HepG2 (cell line): ENCODE results near the gene DDX1. TPM values are rescaled to one million over a fixed set of nuclear protein-coding genes. Genes with fewer than 3 reads are reported as not detected.

Experiments
- AKAP8 ChIP-seq: sonication (generic); formaldehyde crosslinking; IDR thresholded peaks from 2 replicates; pipeline ENCODE4 v1.5.1; 2020; ENCODE audit warnings: mild to moderate bottlenecking, missing genetic modification reagents
- CBFB ChIP-seq: sonication (generic); formaldehyde crosslinking; IDR thresholded peaks from 2 replicates; pipeline ENCODE4 v1.4.0; 2020; ENCODE audit warnings: missing genetic modification reagents
- CEBPG ChIP-seq: IDR thresholded peaks from 2 replicates; pipeline ENCODE4 v1.6.1; 2016
- ELF1 ChIP-seq: sonication (generic); formaldehyde crosslinking; IDR thresholded peaks from 2 replicates; pipeline ENCODE4 v1.4.0; 2020; ENCODE audit warnings: missing genetic modification reagents
- GZF1 ChIP-seq: sonication (generic); formaldehyde crosslinking; IDR thresholded peaks from 2 replicates; pipeline ENCODE4 v1.5.1; 2020; ENCODE audit warnings: mild to moderate bottlenecking, missing genetic modification reagents
- HIVEP1 ChIP-seq: sonication (generic); formaldehyde crosslinking; IDR thresholded peaks from 2 replicates; pipeline ENCODE4 v1.4.0; 2020; ENCODE audit warnings: mild to moderate bottlenecking, missing genetic modification reagents
- ISL2 ChIP-seq: sonication (generic); formaldehyde crosslinking; IDR thresholded peaks from 2 replicates; pipeline ENCODE4 v1.5.0; 2020; ENCODE audit warnings: missing genetic modification reagents
- MED13 ChIP-seq: sonication (generic); formaldehyde crosslinking; IDR thresholded peaks from 2 replicates; pipeline ENCODE4 v1.5.0; 2020; ENCODE audit warnings: missing genetic modification reagents
- NR3C1 ChIP-seq: sonication (generic); formaldehyde crosslinking; IDR thresholded peaks from 2 replicates; pipeline ENCODE4 v1.4.0; 2020; ENCODE audit warnings: missing genetic modification reagents
- PRPF4 ChIP-seq: fragments of 200-400 bp; formaldehyde crosslinking; IDR thresholded peaks from 2 replicates; pipeline ENCODE4 v1.6.1; 2016; ENCODE audit warnings: low read length, low read depth; ENCODE audit not compliant: poor library complexity, severe bottlenecking
- TBL1XR1 ChIP-seq: fragments of 150-350 bp; IDR thresholded peaks from 2 replicates; pipeline ENCODE4 v1.6.1; 2014; ENCODE audit warnings: borderline replicate concordance, low read length; ENCODE audit not compliant: partially characterized antibody
- ZFP82 ChIP-seq: sonication (generic); formaldehyde crosslinking; IDR thresholded peaks from 2 replicates; pipeline ENCODE4 v1.5.1; 2020; ENCODE audit warnings: mild to moderate bottlenecking, missing genetic modification reagents, borderline replicate concordance
- ZNF136 ChIP-seq: sonication (generic); formaldehyde crosslinking; IDR thresholded peaks from 2 replicates; pipeline ENCODE4 v1.8.1; 2022; ENCODE audit warnings: low read depth, mild to moderate bottlenecking, moderate library complexity, missing genetic modification reagents
- ZNF367 ChIP-seq: sonication (generic); formaldehyde crosslinking; IDR thresholded peaks from 2 replicates; pipeline ENCODE4 v1.4.0; 2020; ENCODE audit warnings: missing genetic modification reagents, borderline replicate concordance
- ZNF772 ChIP-seq: sonication (generic); formaldehyde crosslinking; IDR thresholded peaks from 2 replicates; pipeline ENCODE4 v1.5.0; 2020; ENCODE audit warnings: mild to moderate bottlenecking, missing genetic modification reagents
- ZNF83 ChIP-seq: sonication (generic); formaldehyde crosslinking; IDR thresholded peaks from 2 replicates; pipeline ENCODE4 v1.4.0; 2020; ENCODE audit warnings: missing genetic modification reagents, mild to moderate bottlenecking, borderline replicate concordance
- polyA plus RNA-seq, 8 experiments: library from polyadenylated mRNA; depleted of rRNA in 3 of 8; stranded (reverse) in 7 of 8; unstranded in 1 of 8; fragments of >200 nt; fragmentation: Illumina TruSeq in 4 of 8; extraction: Trizol in 4 of 8; gene quantifications; 2 replicates each; pipeline versions ENCODE4 v1.2.1 to v1.2.3, GENCODE V29; 2011 to 2016; ENCODE audit warnings: low read depth in 4 of 8, missing spikeins in 1 of 8, mixed read lengths in 1 of 8; ENCODE audit not compliant: insufficient read depth in 1 of 8
- total RNA-seq, 5 experiments: library from RNA; depleted of rRNA; stranded (reverse); fragments of >200 nt; fragmentation: Illumina TruSeq; extraction: Trizol; gene quantifications; 2 replicates each; pipeline ENCODE4 v1.2.3, GENCODE V29; 2016; ENCODE audit warnings: low read depth in 1 of 5
- TF ChIP-seq, protein P1 (sequence below): sonication (generic); formaldehyde crosslinking; IDR thresholded peaks from 2 replicates; pipeline ENCODE4 v1.8.1; 2022; ENCODE audit warnings: low read depth, mild to moderate bottlenecking, missing genetic modification reagents
- TF ChIP-seq, protein P2 (sequence below): sonication (generic); formaldehyde crosslinking; IDR thresholded peaks from 2 replicates; pipeline ENCODE4 v1.4.0; 2020; ENCODE audit warnings: missing genetic modification reagents
- TF ChIP-seq, protein P3 (sequence below): sonication (generic); formaldehyde crosslinking; IDR thresholded peaks from 2 replicates; pipeline ENCODE4 v1.4.0; 2020; ENCODE audit warnings: mild to moderate bottlenecking, missing genetic modification reagents
- TF ChIP-seq, protein P4 (sequence below): sonication (generic); IDR thresholded peaks from 2 replicates; pipeline ENCODE4 v1.6.1; 2016; ENCODE audit warnings: low read depth, borderline replicate concordance
- TF ChIP-seq, protein P5 (sequence below): sonication (generic); formaldehyde crosslinking; IDR thresholded peaks from 2 replicates; pipeline ENCODE4 v1.4.0; 2020; ENCODE audit warnings: low read depth, mild to moderate bottlenecking, missing genetic modification reagents

The DDX1 gene
- total and polyA plus RNA-seq, 2 of the 13 experiments (the other 11 are each of a cell fraction or from before 2014, with no cell fraction given), result 81.6 to 130 TPM

DNA sequence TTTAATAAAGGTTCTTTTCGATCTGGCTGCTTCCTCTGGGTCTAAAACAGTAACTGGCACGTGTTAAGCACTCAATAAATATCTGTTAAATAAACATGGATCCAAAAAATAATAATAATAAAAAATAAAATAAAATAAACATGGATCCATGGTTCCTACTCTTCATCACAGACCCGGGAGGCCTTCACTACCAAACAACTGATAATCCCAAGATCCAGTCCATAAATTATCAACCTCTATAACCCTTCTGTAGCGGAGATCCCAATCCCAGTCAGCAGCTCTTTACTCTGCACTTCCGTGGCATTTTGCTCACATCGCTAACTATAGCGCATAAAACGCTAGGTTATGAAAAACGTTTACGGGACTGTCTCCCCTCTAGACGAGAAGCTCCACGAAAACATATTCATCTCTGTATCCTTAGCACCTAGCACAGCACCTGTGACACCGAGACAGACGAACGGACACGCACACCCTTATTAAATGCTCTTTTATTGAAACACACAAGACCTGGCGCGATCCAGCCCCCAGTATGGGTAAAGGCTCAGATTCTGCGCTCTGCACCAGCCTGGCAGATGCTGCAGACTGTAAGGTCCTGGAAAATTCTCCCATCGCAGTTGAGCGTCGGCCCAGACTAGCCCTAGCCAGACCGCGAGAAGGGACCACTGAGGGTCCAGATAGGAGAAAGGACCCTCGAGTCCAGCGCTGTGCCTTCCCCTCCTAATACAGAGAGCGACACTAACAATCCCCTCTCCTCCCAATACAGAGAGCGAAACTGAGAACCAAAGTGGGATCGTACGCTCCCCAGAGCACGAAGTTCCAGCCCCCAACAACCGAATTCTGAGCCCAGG lies 31.3 kb upstream of the DDX1 start (continued):
- TF ChIP-seq ZNF772 (CRISPR knock-in tag), result no peak
- TF ChIP-seq, protein P1, sequence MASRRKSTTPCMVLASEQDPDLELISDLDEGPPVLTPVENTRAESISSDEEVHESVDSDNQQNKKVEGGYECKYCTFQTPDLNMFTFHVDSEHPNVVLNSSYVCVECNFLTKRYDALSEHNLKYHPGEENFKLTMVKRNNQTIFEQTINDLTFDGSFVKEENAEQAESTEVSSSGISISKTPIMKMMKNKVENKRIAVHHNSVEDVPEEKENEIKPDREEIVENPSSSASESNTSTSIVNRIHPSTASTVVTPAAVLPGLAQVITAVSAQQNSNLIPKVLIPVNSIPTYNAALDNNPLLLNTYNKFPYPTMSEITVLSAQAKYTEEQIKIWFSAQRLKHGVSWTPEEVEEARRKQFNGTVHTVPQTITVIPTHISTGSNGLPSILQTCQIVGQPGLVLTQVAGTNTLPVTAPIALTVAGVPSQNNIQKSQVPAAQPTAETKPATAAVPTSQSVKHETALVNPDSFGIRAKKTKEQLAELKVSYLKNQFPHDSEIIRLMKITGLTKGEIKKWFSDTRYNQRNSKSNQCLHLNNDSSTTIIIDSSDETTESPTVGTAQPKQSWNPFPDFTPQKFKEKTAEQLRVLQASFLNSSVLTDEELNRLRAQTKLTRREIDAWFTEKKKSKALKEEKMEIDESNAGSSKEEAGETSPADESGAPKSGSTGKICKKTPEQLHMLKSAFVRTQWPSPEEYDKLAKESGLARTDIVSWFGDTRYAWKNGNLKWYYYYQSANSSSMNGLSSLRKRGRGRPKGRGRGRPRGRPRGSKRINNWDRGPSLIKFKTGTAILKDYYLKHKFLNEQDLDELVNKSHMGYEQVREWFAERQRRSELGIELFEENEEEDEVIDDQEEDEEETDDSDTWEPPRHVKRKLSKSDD, result no peak
- no peak for TF ChIP-seq NR3C1 (CRISPR knock-in tag)
- no peak for TF ChIP-seq PRPF4
- TF ChIP-seq, protein P2, sequence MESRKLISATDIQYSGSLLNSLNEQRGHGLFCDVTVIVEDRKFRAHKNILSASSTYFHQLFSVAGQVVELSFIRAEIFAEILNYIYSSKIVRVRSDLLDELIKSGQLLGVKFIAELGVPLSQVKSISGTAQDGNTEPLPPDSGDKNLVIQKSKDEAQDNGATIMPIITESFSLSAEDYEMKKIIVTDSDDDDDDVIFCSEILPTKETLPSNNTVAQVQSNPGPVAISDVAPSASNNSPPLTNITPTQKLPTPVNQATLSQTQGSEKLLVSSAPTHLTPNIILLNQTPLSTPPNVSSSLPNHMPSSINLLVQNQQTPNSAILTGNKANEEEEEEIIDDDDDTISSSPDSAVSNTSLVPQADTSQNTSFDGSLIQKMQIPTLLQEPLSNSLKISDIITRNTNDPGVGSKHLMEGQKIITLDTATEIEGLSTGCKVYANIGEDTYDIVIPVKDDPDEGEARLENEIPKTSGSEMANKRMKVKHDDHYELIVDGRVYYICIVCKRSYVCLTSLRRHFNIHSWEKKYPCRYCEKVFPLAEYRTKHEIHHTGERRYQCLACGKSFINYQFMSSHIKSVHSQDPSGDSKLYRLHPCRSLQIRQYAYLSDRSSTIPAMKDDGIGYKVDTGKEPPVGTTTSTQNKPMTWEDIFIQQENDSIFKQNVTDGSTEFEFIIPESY (CRISPR knock-in tag), result no peak
- no peak for TF ChIP-seq ISL2 (CRISPR knock-in tag)
- TF ChIP-seq GZF1 (CRISPR knock-in tag), result no peak
- TF ChIP-seq CBFB (CRISPR knock-in tag), result no peak
- TF ChIP-seq HIVEP1 (CRISPR knock-in tag), result no peak
- no peak for TF ChIP-seq ZNF83 (CRISPR knock-in tag)
- no peak for TF ChIP-seq ELF1 (CRISPR knock-in tag)
- TF ChIP-seq, protein P3, sequence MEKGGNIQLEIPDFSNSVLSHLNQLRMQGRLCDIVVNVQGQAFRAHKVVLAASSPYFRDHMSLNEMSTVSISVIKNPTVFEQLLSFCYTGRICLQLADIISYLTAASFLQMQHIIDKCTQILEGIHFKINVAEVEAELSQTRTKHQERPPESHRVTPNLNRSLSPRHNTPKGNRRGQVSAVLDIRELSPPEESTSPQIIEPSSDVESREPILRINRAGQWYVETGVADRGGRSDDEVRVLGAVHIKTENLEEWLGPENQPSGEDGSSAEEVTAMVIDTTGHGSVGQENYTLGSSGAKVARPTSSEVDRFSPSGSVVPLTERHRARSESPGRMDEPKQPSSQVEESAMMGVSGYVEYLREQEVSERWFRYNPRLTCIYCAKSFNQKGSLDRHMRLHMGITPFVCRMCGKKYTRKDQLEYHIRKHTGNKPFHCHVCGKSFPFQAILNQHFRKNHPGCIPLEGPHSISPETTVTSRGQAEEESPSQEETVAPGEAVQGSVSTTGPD (CRISPR knock-in tag), result no peak
- TF ChIP-seq CEBPG (CRISPR knock-in tag), result no peak
- no peak for TF ChIP-seq ZNF136
- no peak for TF ChIP-seq MED13 (CRISPR knock-in tag)
- TF ChIP-seq AKAP8 (CRISPR knock-in tag), result no peak
- TF ChIP-seq ZFP82 (CRISPR knock-in tag), result no peak
- TF ChIP-seq, protein P4, sequence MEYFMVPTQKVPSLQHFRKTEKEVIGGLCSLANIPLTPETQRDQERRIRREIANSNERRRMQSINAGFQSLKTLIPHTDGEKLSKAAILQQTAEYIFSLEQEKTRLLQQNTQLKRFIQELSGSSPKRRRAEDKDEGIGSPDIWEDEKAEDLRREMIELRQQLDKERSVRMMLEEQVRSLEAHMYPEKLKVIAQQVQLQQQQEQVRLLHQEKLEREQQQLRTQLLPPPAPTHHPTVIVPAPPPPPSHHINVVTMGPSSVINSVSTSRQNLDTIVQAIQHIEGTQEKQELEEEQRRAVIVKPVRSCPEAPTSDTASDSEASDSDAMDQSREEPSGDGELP, result 0 out of 2 replicates have a peak, but pooled peaks have one; percentile 8
- TF ChIP-seq, protein P5, sequence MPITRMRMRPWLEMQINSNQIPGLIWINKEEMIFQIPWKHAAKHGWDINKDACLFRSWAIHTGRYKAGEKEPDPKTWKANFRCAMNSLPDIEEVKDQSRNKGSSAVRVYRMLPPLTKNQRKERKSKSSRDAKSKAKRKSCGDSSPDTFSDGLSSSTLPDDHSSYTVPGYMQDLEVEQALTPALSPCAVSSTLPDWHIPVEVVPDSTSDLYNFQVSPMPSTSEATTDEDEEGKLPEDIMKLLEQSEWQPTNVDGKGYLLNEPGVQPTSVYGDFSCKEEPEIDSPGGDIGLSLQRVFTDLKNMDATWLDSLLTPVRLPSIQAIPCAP (CRISPR knock-in tag), result no peak
- no peak for TF ChIP-seq ZNF367 (CRISPR knock-in tag)
- no peak for TF ChIP-seq TBL1XR1
